Kidney (tissue), 14 donors: Measurements from ENCODE around the gene CCDC86. TPM values are rescaled to one million over a fixed set of nuclear protein-coding genes. Genes with fewer than 3 reads are reported as not detected.

Source experiments
- DNase-seq, 5 donors: peaks; one replicate each; pipeline ENCODE4 v3.0.0-alpha.2; 2013 to 2020
- FAIRE-seq: peaks from 2 replicates; lab custom pipeline; 2012; peaks lifted over from hg19 to GRCh38; lab: Jason Lieb, UNC
- H3K27ac ChIP-seq, 2 donors: one replicate each; pipeline ENCODE4 v1.7.0; 2013; ENCODE audit warnings: low read depth in 2 of 2, low read length in 2 of 2, inconsistent platforms in 1 of 2
- H3K27me3 ChIP-seq: one replicate; pipeline ENCODE4 v1.7.1; 2013; ENCODE audit warnings: low read length, inconsistent platforms; ENCODE audit not compliant: control insufficient read depth, insufficient read depth
- H3K36me3 ChIP-seq, 3 donors: one replicate each; pipeline versions ENCODE4 v1.7.0 to v1.7.1; 2013; ENCODE audit warnings: low read length in 3 of 3, control low read depth in 1 of 3, inconsistent platforms in 1 of 3; ENCODE audit not compliant: insufficient read depth in 3 of 3, control insufficient read depth in 2 of 3
- H3K4me1 ChIP-seq, 3 donors: one replicate each; pipeline versions ENCODE4 v1.7.0 to v1.7.1; 2013; ENCODE audit warnings: low read length in 3 of 3, inconsistent platforms in 1 of 3, low read depth in 1 of 3; ENCODE audit not compliant: control insufficient read depth in 2 of 3, insufficient read depth in 2 of 3
- H3K4me3 ChIP-seq, 3 donors: one replicate each; pipeline versions ENCODE4 v1.7.0 to v1.8.1; 2013; ENCODE audit warnings: low read length in 3 of 3, control low read depth in 1 of 3, inconsistent platforms in 1 of 3
- H3K9ac ChIP-seq, 3 donors: one replicate each; pipeline versions ENCODE4 v1.7.0 to v1.7.1; 2013; ENCODE audit warnings: low read length in 3 of 3, control low read depth in 1 of 3, inconsistent platforms in 1 of 3
- H3K9me3 ChIP-seq, 3 donors: one replicate each; pipeline versions ENCODE4 v1.7.0 to v1.7.1; 2013; ENCODE audit warnings: low read length in 3 of 3, control low read depth in 1 of 3, inconsistent platforms in 1 of 3; ENCODE audit not compliant: control insufficient read depth in 2 of 3, insufficient read depth in 1 of 3
- intact Hi-C: fragments of 100-400 bp; cut with DNase I; formaldehyde crosslinking; loops from one replicate; pipeline ENCODE4 v1.11.1; 2022
- polyA plus RNA-seq: library from polyadenylated mRNA; stranded (reverse); fragments of 350-450 nt; fragmentation: Illumina TruSeq; extraction: RNeasy Lipid Tissue Mini Kit (QIAGEN cat#74804); gene quantifications from one replicate; pipeline ENCODE4 v1.2.3, GENCODE V29; 2014; ENCODE audit warnings: low read depth, low replicate concordance; ENCODE audit not compliant: insufficient read depth
- total RNA-seq: library from RNA; stranded (reverse); fragmentation: NEBNext Ultra II Directional; extraction: Animal tissue kit (Norgen Biotek cat#: 25700); gene quantifications from one replicate; pipeline ENCODE4 v1.2.1, GENCODE V29; 2021
- TF ChIP-seq, protein P1 (sequence below): IDR thresholded peaks from 3 replicates; pipeline ENCODE4 v1.5.1; 2012; ENCODE audit warnings: mild to moderate bottlenecking, moderate library complexity, borderline replicate concordance; ENCODE audit not compliant: insufficient read depth; ENCODE audit errors: extremely low read depth
- donor health status: control.
- donor health status: control.
- donor health status: control.
- donor health status: control.
- donor health status: control.
- donor health status: DM: yes; HTN: yes; CAD: no.
- donor health status: Normal renal cell carcinoma (clear cell type).

The CCDC86 gene
- total and polyA plus RNA-seq, 2 donors from 2014 or later = 15.9 to 18.9 TPM

DNA sequence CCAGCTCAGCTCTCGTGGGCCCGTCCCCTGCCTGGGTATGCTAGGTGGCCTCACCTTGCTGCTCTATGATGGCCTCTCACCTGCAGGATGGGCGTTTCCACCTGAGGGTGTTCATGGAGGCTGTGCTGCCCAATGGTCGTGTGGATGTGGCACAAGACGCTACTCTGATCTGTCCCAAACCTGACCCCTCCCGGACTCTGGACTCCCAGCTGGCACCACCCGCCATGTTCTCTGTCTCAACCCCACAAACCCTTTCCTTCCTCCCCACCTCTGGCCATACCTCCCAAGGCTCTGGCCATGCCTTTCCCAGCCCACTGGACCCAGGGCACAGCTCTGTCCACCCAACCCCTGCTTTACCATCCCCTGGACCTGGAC is 27.5 kb downstream of the CCDC86 start:
- TF ChIP-seq, protein P1, sequence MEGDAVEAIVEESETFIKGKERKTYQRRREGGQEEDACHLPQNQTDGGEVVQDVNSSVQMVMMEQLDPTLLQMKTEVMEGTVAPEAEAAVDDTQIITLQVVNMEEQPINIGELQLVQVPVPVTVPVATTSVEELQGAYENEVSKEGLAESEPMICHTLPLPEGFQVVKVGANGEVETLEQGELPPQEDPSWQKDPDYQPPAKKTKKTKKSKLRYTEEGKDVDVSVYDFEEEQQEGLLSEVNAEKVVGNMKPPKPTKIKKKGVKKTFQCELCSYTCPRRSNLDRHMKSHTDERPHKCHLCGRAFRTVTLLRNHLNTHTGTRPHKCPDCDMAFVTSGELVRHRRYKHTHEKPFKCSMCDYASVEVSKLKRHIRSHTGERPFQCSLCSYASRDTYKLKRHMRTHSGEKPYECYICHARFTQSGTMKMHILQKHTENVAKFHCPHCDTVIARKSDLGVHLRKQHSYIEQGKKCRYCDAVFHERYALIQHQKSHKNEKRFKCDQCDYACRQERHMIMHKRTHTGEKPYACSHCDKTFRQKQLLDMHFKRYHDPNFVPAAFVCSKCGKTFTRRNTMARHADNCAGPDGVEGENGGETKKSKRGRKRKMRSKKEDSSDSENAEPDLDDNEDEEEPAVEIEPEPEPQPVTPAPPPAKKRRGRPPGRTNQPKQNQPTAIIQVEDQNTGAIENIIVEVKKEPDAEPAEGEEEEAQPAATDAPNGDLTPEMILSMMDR = no peak
- Histone ChIP-seq H3K4me1 (no peaks in the 10 kb centered on the region), H3K27me3 (no peaks in the 10 kb centered on the region), H3K27ac (no peak overlapping the region), H3K4me3 (no peak overlapping the region), H3K9me3 (no peaks in the 10 kb centered on the region), H3K9ac (no peak overlapping the region), H3K36me3 (no peaks in the 10 kb centered on the region)
- FAIRE-seq = no peak
- no peak for DNase-seq
- intact Hi-C loops = no loop called here

DNA sequence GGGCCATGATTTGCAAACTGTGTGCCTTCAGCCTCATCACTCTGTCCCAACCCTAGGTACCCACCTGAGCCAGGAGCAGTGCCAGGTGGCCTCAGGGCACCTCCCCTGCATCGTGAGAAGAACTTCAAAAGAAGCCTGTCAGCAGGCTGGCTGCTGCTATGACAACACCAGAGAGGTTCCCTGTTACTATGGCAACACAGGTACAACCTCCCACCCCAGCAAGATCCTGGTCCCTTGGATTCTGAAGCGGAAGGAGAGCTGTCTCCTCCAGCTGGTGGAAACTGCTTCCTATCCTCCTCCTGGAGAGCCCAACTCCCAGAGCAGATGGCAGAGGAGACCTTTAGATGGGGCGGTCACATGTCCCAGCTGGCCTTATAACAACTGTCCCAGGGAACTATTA is 28.4 kb downstream of the CCDC86 start:
- Histone ChIP-seq H3K27ac (no peak overlapping the region), H3K4me3 (no peak overlapping the region), H3K9me3 (no peaks in the 10 kb centered on the region), H3K9ac (no peak overlapping the region), H3K27me3 (no peaks in the 10 kb centered on the region), H3K36me3 (no peaks in the 10 kb centered on the region), H3K4me1 (no peaks in the 10 kb centered on the region)
- TF ChIP-seq, protein P1 = no peak
- DNase-seq (peak in 1 of 5 donors; percentile 31), FAIRE-seq (no peak)
- intact Hi-C loops = no loop called here

DNA sequence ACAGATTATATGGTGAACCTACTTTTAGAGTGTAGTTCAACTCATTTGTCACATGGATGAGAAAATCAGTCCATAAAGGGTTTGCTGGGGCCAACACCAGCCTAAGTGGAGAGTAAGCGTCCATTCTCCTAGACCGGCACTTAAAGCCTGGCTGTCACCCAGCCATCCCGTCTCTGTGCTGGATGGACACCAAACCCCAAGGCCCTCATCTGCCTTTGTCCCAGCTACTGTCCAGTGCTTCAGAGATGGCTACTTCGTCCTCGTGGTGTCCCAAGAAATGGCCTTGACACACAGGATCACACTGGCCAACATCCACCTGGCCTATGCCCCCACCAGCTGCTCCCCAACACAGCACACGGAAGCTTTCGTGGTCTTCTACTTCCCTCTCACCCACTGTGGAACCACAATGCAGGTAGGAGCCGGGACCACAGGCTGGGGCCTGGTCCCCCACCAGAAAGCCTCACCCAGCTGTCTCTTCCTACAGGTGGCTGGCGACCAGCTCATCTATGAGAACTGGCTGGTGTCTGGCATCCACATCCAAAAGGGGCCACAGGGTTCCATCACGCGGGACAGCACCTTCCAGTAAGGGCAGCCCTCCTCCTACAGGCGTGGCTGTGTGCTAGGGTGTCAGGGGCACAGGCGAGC is 28.9 kb downstream of the CCDC86 start:
- H3K9me3 ChIP-seq = no peaks in the 10 kb centered on the region
- H3K9ac ChIP-seq = no peak overlapping the region
- TF ChIP-seq, protein P1 = no peak

More for the DNA sequence above, 28.9 kb downstream of the CCDC86 start:
- Histone ChIP-seq H3K4me3 (no peak overlapping the region), H3K4me1 (no peaks in the 10 kb centered on the region), H3K36me3 (no peaks in the 10 kb centered on the region), H3K27me3 (no peaks in the 10 kb centered on the region), H3K27ac (no peak overlapping the region)
- peak in 1 of 5 donors; percentile 22 for DNase-seq
- no peak for FAIRE-seq
- intact Hi-C loops = no loop called here
